HG03442 (cell line): ENCODE data around the gene ANKIB1.

Experiments used
- ATAC-seq: cut with Tn5 transposase; IDR thresholded peaks from one replicate; pipeline ENCODE4 v1.9.1; 2021; ENCODE audit warnings: mild to moderate bottlenecking, moderate library complexity; ENCODE audit not compliant: unreplicated experiment

Gene ANKIB1

DNA sequence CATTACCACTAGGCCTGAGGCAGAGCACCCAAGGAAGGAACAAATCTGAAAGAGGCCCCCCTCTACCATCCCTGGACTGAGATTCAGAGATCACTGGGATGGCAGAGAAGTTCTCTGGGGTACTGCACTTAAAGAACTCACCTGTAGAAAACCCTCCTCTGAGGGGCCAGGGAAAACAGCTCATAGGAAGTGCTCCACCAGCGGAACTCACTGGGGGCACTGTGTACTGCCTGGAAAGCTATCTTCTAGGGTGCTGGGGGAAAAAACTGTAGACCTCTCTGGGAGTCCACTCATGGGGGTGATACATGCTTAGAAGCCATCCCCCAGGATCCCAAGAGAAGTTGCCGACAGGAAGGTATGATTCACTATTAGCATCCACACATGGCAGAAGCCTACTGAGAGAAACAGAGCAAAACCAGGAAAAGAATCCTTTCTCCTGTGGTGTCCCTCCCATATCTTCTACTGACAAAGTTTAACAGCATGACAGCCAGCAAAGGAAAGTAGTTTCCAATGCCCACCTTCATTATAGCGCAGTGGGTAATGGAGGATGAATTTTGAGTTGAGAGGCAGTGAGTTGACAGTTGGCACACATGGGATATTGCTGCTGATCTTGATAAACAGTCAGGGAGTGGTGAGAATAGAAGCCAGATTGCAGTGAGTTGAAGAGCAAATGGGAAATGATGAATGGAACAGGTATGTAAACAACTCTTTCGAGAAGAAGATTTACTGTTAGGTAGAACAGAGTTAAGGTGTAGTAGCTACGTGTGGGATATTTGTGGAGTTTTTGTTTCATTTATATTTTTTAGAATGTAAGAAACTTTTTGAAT is 20.9 kb downstream of the ANKIB1 start:
- ATAC-seq: no peak

- ATAC-seq: no peak
These were observed 23.1 kb downstream of the ANKIB1 start for GRCh38 chr7:92268921-92269320.

DNA sequence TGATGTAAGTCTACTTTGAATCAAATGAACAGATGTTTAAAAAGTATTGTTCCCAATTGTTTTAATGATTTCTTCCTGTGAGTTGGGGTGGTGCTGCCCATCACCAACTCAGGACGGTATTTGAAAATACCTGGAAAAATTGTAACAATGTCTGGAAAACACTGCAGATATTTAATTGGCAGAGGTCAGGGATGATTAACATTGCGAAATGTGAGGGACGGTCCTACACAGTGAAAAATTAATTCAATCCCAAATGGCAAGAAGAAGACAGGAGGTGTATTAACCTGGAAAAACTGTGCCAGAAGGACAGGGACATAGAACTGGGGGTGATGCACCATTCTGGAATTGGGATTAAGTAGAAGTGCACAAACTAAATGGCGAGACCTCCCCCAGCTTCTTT is 29.6 kb downstream of the ANKIB1 start:
- ATAC-seq: no peak

GRCh38 chr7:92276460-92276864 is 30.7 kb downstream of the ANKIB1 start:
- peak; percentile 93 for ATAC-seq

- ATAC-seq: no peak
These were observed 33.7 kb downstream of the ANKIB1 start for GRCh38 chr7:92279396-92280031.

GRCh38 chr7:92281031-92281430 is 35.3 kb downstream of the ANKIB1 start:
- no peak for ATAC-seq

- ATAC-seq: no peak
These were observed 36.5 kb downstream of the ANKIB1 start for GRCh38 chr7:92282221-92282814.

GRCh38 chr7:92282930-92283329 is 37.2 kb downstream of the ANKIB1 start:
- no peak for ATAC-seq

DNA sequence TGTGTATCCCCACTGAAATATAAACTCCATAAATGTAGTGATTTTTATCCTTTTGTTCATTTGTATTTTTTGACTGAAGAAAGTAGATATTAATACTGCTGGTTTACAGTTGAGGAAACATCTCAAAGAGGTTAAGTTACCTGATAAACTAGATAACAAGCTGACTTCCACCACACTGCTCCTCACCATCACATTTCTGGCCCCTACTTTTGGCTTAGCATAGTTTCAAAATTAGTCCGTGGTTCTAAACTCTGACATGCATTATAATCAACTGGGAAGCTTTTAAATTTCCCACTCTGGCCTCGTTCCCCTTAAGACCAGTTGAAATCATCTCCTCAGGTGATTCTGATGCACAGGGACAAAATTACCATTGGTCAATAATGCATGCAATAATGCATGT is 43.5 kb downstream of the ANKIB1 start:
- ATAC-seq: no peak

GRCh38 chr7:92292981-92293380 is 47.2 kb downstream of the ANKIB1 start:
- peak; percentile 41 for ATAC-seq

DNA sequence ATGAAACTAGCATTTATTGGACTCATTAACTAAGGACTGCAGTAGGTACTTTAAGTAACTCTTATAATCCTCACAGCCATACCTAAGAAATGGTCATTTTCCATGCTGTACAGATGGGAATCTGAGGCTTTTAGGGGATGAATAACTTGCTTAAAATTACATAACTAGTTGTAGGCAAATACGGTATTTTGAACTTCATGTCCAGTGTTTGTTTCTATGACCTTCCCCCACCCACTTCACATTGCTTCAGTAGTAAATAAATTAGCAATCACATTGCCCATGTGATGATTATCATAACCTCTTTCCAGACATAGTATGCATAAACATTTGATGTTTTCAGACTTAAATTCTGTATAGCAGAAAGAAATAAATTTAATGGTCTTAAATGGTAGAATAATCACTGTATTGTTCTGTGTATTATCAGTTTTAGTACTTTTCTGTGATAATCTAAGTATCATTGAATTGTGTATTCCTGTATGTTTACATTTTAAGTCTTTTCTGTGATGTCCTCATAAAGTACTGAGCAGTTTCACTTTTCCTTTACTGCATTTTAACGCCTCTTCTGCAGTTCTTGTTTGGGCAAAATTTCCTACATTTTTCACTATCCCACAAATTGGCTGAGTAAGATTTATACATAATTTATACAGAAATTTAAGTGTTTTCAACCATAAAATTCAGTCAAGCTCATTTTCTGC is 48.3 kb downstream of the ANKIB1 start:
- no peak for ATAC-seq

DNA sequence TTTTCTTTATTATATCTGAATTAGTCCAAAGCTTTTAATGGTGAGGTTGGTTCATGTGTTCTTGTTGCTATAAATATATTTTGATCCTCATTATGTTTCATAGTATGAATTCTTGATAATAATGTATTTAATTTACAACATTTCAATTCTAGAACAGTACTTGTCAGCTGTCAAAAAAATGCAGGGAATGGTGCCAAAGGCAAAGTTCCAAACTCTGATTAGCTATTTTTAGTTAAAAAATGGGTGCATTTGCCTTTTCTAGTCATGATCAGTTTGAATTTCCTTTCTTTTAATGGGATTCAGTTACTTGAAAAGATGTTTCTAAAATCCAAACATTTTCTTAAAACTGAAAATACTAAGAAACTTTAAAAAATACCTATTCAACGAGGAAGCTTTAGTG is 49.6 kb downstream of the ANKIB1 start:
- no peak for ATAC-seq

DNA sequence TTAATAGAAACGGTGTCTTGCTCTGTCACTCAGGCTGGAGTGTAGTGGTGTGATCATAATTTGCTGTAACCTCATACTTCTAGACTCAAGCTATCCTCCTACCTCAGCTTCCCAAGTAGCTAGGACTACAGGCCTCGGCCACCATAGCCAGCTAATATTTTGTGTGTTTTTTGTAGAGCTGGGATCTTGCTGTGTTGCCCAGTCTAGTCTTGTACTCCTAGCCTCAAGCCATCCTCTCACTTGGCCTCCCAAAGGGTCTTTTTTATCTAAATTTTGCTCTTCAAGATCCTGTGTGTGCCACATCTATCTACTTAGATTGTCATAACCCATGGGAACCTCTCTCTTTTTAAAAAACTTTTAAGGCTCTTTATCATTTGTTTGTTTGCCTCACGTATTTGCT is 50.5 kb downstream of the ANKIB1 start:
- no peak for ATAC-seq

GRCh38 chr7:92296880-92297445 is 51.2 kb downstream of the ANKIB1 start:
- ATAC-seq: no peak

- no peak for ATAC-seq
These were observed 52.0 kb downstream of the ANKIB1 start for GRCh38 chr7:92297736-92298135.

DNA sequence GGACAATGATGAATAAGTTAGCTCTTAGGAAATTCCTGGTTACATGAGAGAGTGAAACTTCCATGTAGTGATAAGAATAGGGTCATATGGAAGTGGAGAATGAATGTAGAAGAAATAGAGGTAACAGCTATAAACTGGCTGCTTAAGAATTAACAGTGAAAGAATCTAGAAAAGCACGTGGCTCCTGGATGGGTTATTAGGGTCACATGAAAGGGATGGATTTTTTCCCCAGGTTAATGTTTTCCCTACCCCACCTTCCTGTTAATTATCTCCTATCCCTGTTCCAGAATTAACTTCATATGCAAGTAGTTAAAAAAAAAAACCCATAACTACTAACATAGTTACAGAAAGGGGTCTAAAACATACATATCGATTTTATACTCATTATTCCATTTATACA is 58.0 kb downstream of the ANKIB1 start:
- no peak for ATAC-seq

- ATAC-seq: no peak
These were observed 58.7 kb downstream of the ANKIB1 start for GRCh38 chr7:92304406-92304893.

GRCh38 chr7:92306153-92306552 is 60.4 kb downstream of the ANKIB1 start:
- no peak for ATAC-seq

- no peak for ATAC-seq
These were observed 67.3 kb downstream of the ANKIB1 start for GRCh38 chr7:92313055-92313454.

DNA sequence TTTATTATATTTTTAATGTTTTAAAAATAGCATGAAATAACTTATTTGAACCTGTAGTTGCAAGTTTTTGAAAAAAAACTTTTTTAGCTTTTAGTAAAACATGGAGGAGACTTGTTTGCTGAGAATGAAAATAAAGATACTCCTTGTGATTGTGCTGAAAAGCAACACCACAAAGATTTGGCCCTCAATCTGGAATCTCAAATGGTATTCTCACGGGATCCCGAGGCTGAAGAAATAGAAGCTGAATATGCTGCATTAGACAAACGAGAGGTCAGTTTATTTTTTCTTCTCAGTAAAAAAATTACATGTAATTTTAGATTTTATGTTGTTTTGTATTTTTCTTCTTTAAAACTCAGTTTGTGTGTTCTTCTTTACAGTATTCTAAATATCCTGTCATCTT is 73.5 kb downstream of the ANKIB1 start:
- ATAC-seq: no peak

DNA sequence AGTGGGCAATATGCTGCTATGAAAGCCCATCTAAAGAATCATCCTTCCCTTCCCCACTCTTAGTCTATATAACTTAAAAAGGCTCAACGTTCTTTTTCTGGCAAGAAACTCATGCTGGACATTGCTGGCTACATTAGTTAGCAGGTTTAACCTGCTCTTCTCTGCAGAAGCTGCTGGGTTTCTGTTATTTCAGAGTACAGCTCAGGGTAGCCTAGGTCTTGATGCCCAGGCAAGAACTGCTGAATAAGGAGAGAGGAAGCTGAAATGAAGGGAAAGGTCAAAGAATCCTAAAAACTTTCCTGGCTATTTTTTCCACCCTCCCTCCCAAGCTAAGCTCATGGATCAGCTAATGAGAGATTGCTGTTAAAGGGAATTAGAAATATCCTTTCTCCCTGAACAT is 79.4 kb downstream of the ANKIB1 start:
- no peak for ATAC-seq
